ENCODE data around the gene ASB11.

The ASB11 gene

DNA sequence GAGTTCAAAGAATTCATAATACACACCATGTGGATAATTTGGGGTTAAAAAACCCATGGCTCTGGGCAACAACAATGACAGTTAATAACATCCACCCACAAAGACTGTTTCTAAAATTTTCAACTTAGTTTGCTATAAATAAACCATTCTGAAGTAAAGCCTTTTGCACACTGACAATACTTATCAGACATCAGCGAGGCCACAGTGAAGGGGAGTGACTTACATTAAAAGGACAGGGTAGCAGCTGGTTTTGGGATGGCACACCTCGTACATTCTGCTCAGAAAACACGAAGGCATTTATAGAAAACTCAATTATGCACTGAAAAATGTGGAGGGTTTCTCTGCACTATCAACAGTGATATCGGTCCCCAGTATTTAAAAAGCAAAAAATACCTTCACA is 4.9 kb upstream of the ASB11 start:
- Histone ChIP-seq H3K9ac (ENCODE audit: low read depth, low read length) (no peak overlapping the region), H3K36me3 (ENCODE audit: insufficient read depth, low read length) (peaks cover 29% of the 10 kb centered on the region), H3K27ac (ENCODE audit: low read length) (no peak overlapping the region), H3K27me3 (ENCODE audit: insufficient read depth, low read length, poor library complexity) (no peaks in the 10 kb centered on the region), H4K20me1 (ENCODE audit: insufficient read depth, low read length) (no peaks in the 10 kb centered on the region), H3K4me3 (ENCODE audit: low read depth in 1 of 2, low read length in 2 of 2) (no peak overlapping the region), H2AFZ (ENCODE audit: low read depth, low read length) (no peak overlapping the region), H3K9me3 (ENCODE audit: insufficient read depth, low read length, severe bottlenecking) (no peaks in the 10 kb centered on the region), H3K79me2 (ENCODE audit: insufficient read depth, low read length) (no peaks in the 10 kb centered on the region), H3K4me1 (ENCODE audit: insufficient read depth, low read length) (no peaks in the 10 kb centered on the region), H3K4me2 (ENCODE audit: insufficient read depth, low read length) (no peak overlapping the region)
- TF ChIP-seq CTCF (IDR thresholded peaks at IDR 0.05; ENCODE audit: borderline replicate concordance, extremely low read depth, low read length, poor library complexity, severe bottlenecking) (no peak), EZH2 (IDR thresholded peaks at IDR 0.05; ENCODE audit: borderline replicate concordance, low read depth, low read length, severe bottlenecking) (no peak)
- DNase-seq (no peak), ATAC-seq (ENCODE audit: insufficient read depth, low read depth) (no peak)

- TF ChIP-seq CTCF (IDR thresholded peaks at IDR 0.05; ENCODE audit: borderline replicate concordance, extremely low read depth, low read length, poor library complexity, severe bottlenecking), result no peak
- H2AFZ ChIP-seq (ENCODE audit: low read depth, low read length), result no peak overlapping the region
Measured at GRCh38 chrX:15319075-15319474, 3.6 kb upstream of the ASB11 start.

DNA sequence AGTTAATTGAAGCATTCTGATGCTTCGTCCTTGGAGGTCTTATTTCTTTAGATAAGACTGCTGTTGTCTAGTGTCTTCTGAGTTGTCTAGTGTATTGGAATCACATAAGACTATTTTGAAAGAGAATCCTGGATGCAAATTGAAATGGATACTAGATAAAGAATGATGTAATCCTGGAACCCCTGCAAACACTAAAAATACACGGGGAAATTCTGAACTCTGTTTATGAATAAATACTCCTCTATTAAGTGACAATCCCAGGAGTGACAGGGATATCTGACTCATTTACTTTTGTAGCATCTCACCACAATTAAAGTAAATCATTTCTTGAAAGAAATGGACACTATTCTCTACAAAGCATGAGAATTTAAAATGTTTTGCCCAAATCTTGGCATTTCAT is 968 bp downstream of the ASB11 start:
- no peak for TF ChIP-seq CTCF (IDR thresholded peaks at IDR 0.05; ENCODE audit: borderline replicate concordance, extremely low read depth, low read length, poor library complexity, severe bottlenecking)
- TF ChIP-seq EZH2 (IDR thresholded peaks at IDR 0.05; ENCODE audit: borderline replicate concordance, low read depth, low read length, severe bottlenecking), result no peak
- Histone ChIP-seq H3K9ac (ENCODE audit: low read depth, low read length) (no peak overlapping the region), H3K79me2 (ENCODE audit: insufficient read depth, low read length) (no peaks in the 10 kb centered on the region), H3K9me3 (ENCODE audit: insufficient read depth, low read length, severe bottlenecking) (no peaks in the 10 kb centered on the region), H4K20me1 (ENCODE audit: insufficient read depth, low read length) (no peaks in the 10 kb centered on the region), H3K27me3 (ENCODE audit: insufficient read depth, low read length, poor library complexity) (no peaks in the 10 kb centered on the region), H3K27ac (ENCODE audit: low read length) (no peak overlapping the region), H3K36me3 (ENCODE audit: insufficient read depth, low read length) (no peaks in the 10 kb centered on the region), H3K4me1 (ENCODE audit: insufficient read depth, low read length) (no peaks in the 10 kb centered on the region), H3K4me3 (ENCODE audit: low read depth in 1 of 2, low read length in 2 of 2) (no peak overlapping the region), H2AFZ (ENCODE audit: low read depth, low read length) (no peak overlapping the region), H3K4me2 (ENCODE audit: insufficient read depth, low read length) (no peak overlapping the region)
- DNase-seq (no peak), ATAC-seq (ENCODE audit: insufficient read depth, low read depth) (no peak)

More at GRCh38 chrX:15319075-15319474, 3.6 kb upstream of the ASB11 start:
- DNase-seq (no peak), ATAC-seq (ENCODE audit: insufficient read depth, low read depth) (no peak)
- Histone ChIP-seq H3K36me3 (ENCODE audit: insufficient read depth, low read length) (peaks cover 20% of the 10 kb centered on the region), H3K4me3 (ENCODE audit: low read depth in 1 of 2, low read length in 2 of 2) (no peak overlapping the region), H3K27ac (ENCODE audit: low read length) (no peak overlapping the region), H3K9ac (ENCODE audit: low read depth, low read length) (no peak overlapping the region), H3K4me2 (ENCODE audit: insufficient read depth, low read length) (no peak overlapping the region), H3K9me3 (ENCODE audit: insufficient read depth, low read length, severe bottlenecking) (no peaks in the 10 kb centered on the region), H3K79me2 (ENCODE audit: insufficient read depth, low read length) (no peaks in the 10 kb centered on the region), H4K20me1 (ENCODE audit: insufficient read depth, low read length) (no peaks in the 10 kb centered on the region), H3K27me3 (ENCODE audit: insufficient read depth, low read length, poor library complexity) (no peaks in the 10 kb centered on the region), H3K4me1 (ENCODE audit: insufficient read depth, low read length) (no peaks in the 10 kb centered on the region)

GRCh38 chrX:15311119-15311518 is 4.3 kb downstream of the ASB11 start:
- Histone ChIP-seq H3K4me3 (ENCODE audit: low read depth in 1 of 2, low read length in 2 of 2) (no peak overlapping the region), H3K27me3 (ENCODE audit: insufficient read depth, low read length, poor library complexity) (no peaks in the 10 kb centered on the region), H3K79me2 (ENCODE audit: insufficient read depth, low read length) (no peaks in the 10 kb centered on the region), H3K36me3 (ENCODE audit: insufficient read depth, low read length) (no peaks in the 10 kb centered on the region), H3K27ac (ENCODE audit: low read length) (no peak overlapping the region), H4K20me1 (ENCODE audit: insufficient read depth, low read length) (no peaks in the 10 kb centered on the region), H3K4me2 (ENCODE audit: insufficient read depth, low read length) (no peak overlapping the region), H3K9ac (ENCODE audit: low read depth, low read length) (no peak overlapping the region), H2AFZ (ENCODE audit: low read depth, low read length) (no peak overlapping the region), H3K4me1 (ENCODE audit: insufficient read depth, low read length) (no peaks in the 10 kb centered on the region), H3K9me3 (ENCODE audit: insufficient read depth, low read length, severe bottlenecking) (no peaks in the 10 kb centered on the region)
- TF ChIP-seq CTCF (IDR thresholded peaks at IDR 0.05; ENCODE audit: borderline replicate concordance, extremely low read depth, low read length, poor library complexity, severe bottlenecking), result no peak
- no peak for TF ChIP-seq EZH2 (IDR thresholded peaks at IDR 0.05; ENCODE audit: borderline replicate concordance, low read depth, low read length, severe bottlenecking)
- DNase-seq (no peak), ATAC-seq (ENCODE audit: insufficient read depth, low read depth) (no peak)
